HL-60 (cell line): ENCODE measurements around the gene CLSTN2.

Source experiments
- DNase-seq, 2 experiments: peaks; one replicate each; pipeline ENCODE4 v3.0.0-alpha.2; 2010 to 2020; ENCODE audit warnings: low read depth in 1 of 2, low spot score in 1 of 2
- H3K27ac ChIP-seq: fragments of 250-450 bp; sonication (Bioruptor Pico); replicated peaks from 2 replicates; pipeline ENCODE4 v1.5.1; 2020; ENCODE audit warnings: mild to moderate bottlenecking, moderate library complexity
- H3K27me3 ChIP-seq: fragments of 250-450 bp; sonication (Bioruptor Pico); 2 replicates; pipeline ENCODE4 v1.5.1; 2021; ENCODE audit warnings: mild to moderate bottlenecking, moderate library complexity; ENCODE audit not compliant: insufficient read depth, poor library complexity, severe bottlenecking
- H3K4me3 ChIP-seq: replicated peaks from 2 replicates; pipeline ENCODE4 v1.5.1; 2011; ENCODE audit warnings: mild to moderate bottlenecking, control low read depth, low read length; ENCODE audit not compliant: insufficient read depth
- GABPA ChIP-seq: IDR thresholded peaks from 2 replicates; pipeline ENCODE4 v1.6.1; 2012; ENCODE audit warnings: low read depth
- POLR2AphosphoS5 ChIP-seq: IDR thresholded peaks from 2 replicates; pipeline ENCODE4 v1.6.1; 2012; ENCODE audit warnings: low read depth
- SPI1 ChIP-seq: IDR thresholded peaks from 2 replicates; pipeline ENCODE4 v1.6.1; 2012; ENCODE audit warnings: low read depth, mild to moderate bottlenecking, borderline replicate concordance
- TF ChIP-seq, protein P1 (sequence below): IDR thresholded peaks from 2 replicates; pipeline ENCODE4 v1.6.1; 2012; ENCODE audit warnings: low read depth; ENCODE audit not compliant: insufficient replicate concordance
- TF ChIP-seq, protein P2 (sequence below): IDR thresholded peaks from one replicate; pipeline ENCODE4 v1.5.1; 2011; ENCODE audit warnings: low read length, control low read depth, inconsistent platforms; ENCODE audit not compliant: insufficient read depth

The CLSTN2 gene

DNA sequence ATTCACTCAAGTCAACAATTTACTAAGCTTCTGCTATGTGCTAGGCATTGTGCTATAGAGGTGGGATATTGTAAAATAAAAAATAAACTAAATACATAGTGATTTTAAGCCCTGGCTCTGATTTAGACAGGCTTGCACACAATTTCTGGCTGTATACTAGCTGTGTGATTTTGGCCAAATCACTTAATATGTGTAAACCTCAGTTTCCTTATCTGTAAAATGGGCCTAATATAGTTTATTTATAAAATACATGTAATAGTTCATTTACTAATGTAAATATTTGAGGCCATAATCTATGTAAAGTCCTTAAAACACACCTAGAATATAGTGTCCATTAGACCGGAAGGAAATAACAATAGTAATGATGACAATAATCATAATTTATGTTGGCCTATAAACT lies 363.1 kb downstream of the CLSTN2 start:
- H3K4me3 ChIP-seq = no peak overlapping the region
- DNase-seq = no peak
- H3K27me3 ChIP-seq = no peaks in the 10 kb centered on the region
- H3K27ac ChIP-seq = no peak overlapping the region
- TF ChIP-seq POLR2AphosphoS5 = no peak
- TF ChIP-seq SPI1 = no peak
- TF ChIP-seq, protein P1, sequence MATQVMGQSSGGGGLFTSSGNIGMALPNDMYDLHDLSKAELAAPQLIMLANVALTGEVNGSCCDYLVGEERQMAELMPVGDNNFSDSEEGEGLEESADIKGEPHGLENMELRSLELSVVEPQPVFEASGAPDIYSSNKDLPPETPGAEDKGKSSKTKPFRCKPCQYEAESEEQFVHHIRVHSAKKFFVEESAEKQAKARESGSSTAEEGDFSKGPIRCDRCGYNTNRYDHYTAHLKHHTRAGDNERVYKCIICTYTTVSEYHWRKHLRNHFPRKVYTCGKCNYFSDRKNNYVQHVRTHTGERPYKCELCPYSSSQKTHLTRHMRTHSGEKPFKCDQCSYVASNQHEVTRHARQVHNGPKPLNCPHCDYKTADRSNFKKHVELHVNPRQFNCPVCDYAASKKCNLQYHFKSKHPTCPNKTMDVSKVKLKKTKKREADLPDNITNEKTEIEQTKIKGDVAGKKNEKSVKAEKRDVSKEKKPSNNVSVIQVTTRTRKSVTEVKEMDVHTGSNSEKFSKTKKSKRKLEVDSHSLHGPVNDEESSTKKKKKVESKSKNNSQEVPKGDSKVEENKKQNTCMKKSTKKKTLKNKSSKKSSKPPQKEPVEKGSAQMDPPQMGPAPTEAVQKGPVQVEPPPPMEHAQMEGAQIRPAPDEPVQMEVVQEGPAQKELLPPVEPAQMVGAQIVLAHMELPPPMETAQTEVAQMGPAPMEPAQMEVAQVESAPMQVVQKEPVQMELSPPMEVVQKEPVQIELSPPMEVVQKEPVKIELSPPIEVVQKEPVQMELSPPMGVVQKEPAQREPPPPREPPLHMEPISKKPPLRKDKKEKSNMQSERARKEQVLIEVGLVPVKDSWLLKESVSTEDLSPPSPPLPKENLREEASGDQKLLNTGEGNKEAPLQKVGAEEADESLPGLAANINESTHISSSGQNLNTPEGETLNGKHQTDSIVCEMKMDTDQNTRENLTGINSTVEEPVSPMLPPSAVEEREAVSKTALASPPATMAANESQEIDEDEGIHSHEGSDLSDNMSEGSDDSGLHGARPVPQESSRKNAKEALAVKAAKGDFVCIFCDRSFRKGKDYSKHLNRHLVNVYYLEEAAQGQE = no peak
- no peak for TF ChIP-seq GABPA
- TF ChIP-seq, protein P2, sequence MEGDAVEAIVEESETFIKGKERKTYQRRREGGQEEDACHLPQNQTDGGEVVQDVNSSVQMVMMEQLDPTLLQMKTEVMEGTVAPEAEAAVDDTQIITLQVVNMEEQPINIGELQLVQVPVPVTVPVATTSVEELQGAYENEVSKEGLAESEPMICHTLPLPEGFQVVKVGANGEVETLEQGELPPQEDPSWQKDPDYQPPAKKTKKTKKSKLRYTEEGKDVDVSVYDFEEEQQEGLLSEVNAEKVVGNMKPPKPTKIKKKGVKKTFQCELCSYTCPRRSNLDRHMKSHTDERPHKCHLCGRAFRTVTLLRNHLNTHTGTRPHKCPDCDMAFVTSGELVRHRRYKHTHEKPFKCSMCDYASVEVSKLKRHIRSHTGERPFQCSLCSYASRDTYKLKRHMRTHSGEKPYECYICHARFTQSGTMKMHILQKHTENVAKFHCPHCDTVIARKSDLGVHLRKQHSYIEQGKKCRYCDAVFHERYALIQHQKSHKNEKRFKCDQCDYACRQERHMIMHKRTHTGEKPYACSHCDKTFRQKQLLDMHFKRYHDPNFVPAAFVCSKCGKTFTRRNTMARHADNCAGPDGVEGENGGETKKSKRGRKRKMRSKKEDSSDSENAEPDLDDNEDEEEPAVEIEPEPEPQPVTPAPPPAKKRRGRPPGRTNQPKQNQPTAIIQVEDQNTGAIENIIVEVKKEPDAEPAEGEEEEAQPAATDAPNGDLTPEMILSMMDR = no peak

DNA sequence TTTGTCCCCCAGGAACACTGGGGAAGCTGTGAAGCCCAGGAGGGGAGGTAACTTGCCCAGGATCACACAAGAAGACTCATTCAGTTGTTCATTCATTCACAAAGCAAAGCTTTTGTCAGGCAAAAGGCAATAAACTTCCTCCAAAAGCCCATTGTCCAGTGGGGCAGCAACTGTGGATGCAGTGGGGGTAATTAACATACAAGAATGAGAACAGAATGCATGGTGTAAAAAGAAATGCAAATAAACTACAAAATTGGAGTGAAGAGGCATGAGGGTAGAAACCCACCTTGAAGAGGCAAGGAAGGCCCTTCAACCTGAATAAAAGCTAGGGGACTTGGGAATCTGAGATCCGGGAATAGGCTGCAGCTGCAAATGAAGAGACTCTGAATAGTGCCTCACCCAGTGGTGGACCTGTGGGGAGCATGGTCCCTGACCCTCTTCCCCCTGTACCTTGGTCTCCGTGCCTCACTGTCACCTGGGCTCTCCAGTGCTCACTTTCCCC lies 363.6 kb downstream of the CLSTN2 start:
- DNase-seq = no peak
- no peak overlapping the region for H3K27ac ChIP-seq
- H3K4me3 ChIP-seq = no peak overlapping the region
- no peak for TF ChIP-seq SPI1
- no peaks in the 10 kb centered on the region for H3K27me3 ChIP-seq

DNA sequence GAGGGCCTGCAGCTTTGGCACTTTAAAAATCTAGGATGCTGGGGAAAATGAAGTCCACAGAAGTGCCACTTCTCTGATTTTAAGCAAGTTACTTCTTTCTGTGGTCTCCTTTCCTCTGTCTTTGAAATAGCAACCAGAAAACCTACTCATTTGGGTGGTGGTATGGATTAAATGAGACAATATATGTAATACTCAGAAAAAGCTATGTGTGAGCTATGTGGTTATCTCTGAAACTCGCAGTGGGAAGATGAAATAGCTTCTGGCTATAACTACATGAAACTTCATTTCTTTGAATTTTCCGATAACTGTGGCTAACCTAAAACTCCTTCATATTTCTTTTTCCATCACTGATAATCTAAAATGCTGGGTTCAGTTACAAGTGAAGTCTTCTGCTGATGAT lies 368.9 kb downstream of the CLSTN2 start:
- Histone ChIP-seq H3K27me3 (peaks cover 2% of the 10 kb centered on the region), H3K27ac (no peak overlapping the region), H3K4me3 (no peak overlapping the region)
- DNase-seq = no peak
- TF ChIP-seq POLR2AphosphoS5 = no peak
- TF ChIP-seq, protein P2 = no peak
- TF ChIP-seq SPI1 = no peak
- TF ChIP-seq, protein P1 = no peak
- TF ChIP-seq GABPA = no peak

DNA sequence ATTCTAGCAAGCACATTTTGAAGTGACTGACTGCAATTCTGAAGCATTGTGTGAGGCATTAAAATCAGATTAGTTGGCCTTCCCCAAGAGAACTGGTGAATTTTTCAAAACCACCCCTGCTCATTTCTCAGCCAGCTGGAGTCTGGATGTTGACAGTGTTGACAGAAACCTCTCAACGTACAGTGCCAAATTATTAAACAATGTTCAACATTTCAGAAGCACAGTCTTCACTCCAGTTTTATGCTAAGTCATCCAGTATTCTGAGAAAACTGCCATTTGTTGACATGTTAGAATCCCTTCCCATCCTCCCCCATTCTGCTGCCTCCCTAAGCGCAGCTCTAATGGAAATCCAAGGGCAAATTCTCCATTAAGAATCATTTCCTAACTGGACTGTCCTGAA lies 373.6 kb downstream of the CLSTN2 start:
- DNase-seq = no peak
- Histone ChIP-seq H3K27ac (no peak overlapping the region), H3K27me3 (peaks cover 2% of the 10 kb centered on the region), H3K4me3 (no peak overlapping the region)
- TF ChIP-seq, protein P1 = no peak
- TF ChIP-seq SPI1 (no peak), GABPA (no peak), POLR2AphosphoS5 (no peak)
- TF ChIP-seq, protein P2 = no peak
